AG04449 (cell line): Measurements from ENCODE around the gene ATAT1.

Experiments used
- CTCF ChIA-PET: fragments of 350-600 bp; formaldehyde crosslinking; extraction: SDS; loops from one replicate; lab custom pipeline; 2021; ENCODE audit warnings: antibody characterized with exemption; lab: Yijun Ruan, JAX
- POLR2A ChIA-PET: fragments of 400-600, 350-600 bp; formaldehyde crosslinking; extraction: SDS; loops from one replicate; lab custom pipeline; 2020; ENCODE audit warnings: antibody characterized with exemption, inconsistent platforms; lab: Yijun Ruan, JAX
- DNase-seq: peaks from one replicate; pipeline ENCODE4 v3.0.0-alpha.2; 2010; ENCODE audit warnings: low read depth, low spot score
- H3K4me3 ChIP-seq: 2 replicates; pipeline ENCODE4 v1.5.1; 2011; ENCODE audit warnings: low read depth, mild to moderate bottlenecking, control low read depth, low read length
- TF ChIP-seq, protein P1 (sequence below): IDR thresholded peaks from one replicate; pipeline ENCODE4 v1.5.1; 2011; ENCODE audit warnings: mild to moderate bottlenecking, moderate library complexity, low read length, control low read depth, inconsistent platforms; ENCODE audit not compliant: insufficient read depth; ENCODE audit errors: missing control alignments

ATAT1 gene

DNA sequence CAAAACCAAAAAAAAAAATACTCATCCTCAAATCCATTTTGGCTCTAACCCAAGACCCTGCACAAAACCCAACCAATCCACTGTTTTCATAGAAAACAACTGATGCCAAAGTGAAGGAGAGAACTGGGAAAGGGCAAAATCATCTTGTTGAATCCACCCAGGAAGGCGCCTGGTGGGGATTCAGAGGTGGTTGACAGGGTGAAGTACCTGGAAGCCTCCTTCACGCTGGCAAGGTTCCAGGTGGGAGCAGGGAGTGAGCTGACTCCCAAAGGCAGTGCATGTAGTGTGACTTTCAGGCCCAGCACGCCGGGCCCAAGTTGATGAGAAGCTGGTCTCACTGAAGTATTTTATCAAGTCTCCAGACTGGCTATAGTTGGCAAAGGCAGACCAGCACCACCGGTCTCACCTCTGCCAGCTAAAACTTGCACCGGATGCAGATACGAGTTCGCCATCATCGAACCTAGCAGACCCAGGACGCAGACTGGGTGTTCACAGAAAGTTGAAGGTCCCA lies 26.2 kb upstream of the ATAT1 start:
- no peak for DNase-seq

GRCh38 chr6:30601436-30601814 lies 25.2 kb upstream of the ATAT1 start:
- H3K4me3 ChIP-seq = no peak overlapping the region
- TF ChIP-seq, protein P1, sequence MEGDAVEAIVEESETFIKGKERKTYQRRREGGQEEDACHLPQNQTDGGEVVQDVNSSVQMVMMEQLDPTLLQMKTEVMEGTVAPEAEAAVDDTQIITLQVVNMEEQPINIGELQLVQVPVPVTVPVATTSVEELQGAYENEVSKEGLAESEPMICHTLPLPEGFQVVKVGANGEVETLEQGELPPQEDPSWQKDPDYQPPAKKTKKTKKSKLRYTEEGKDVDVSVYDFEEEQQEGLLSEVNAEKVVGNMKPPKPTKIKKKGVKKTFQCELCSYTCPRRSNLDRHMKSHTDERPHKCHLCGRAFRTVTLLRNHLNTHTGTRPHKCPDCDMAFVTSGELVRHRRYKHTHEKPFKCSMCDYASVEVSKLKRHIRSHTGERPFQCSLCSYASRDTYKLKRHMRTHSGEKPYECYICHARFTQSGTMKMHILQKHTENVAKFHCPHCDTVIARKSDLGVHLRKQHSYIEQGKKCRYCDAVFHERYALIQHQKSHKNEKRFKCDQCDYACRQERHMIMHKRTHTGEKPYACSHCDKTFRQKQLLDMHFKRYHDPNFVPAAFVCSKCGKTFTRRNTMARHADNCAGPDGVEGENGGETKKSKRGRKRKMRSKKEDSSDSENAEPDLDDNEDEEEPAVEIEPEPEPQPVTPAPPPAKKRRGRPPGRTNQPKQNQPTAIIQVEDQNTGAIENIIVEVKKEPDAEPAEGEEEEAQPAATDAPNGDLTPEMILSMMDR = no peak
- CTCF ChIA-PET = interaction anchor here (1.3 to 6.4 kb wide), 3 partner anchors 9 to 61 kb away, joined by 6 to 64 read pairs (median 7); no protein-coding TSS in a partner anchor
- no peak for DNase-seq
- POLR2A ChIA-PET = no interaction called here

More for the DNA sequence above, 26.2 kb upstream of the ATAT1 start:
- no peak overlapping the region for H3K4me3 ChIP-seq
- CTCF ChIA-PET = interaction anchor here (1.0 to 6.4 kb wide), 4 partner anchors 10 to 60 kb away, joined by 3 to 64 read pairs (median 6); no protein-coding TSS in a partner anchor
- TF ChIP-seq, protein P1 = no peak
- POLR2A ChIA-PET = interaction anchor here (1.0 to 1.2 kb wide), 2 partner anchors 10 to 14 kb away, joined by 4 to 5 read pairs; no protein-coding TSS in a partner anchor

GRCh38 chr6:30601815-30602641 lies 24.6 kb upstream of the ATAT1 start:
- ChIA-PET CTCF (no interaction called here), POLR2A (no interaction called here)
- TF ChIP-seq, protein P1 = no peak
- no peak for DNase-seq
- H3K4me3 ChIP-seq = no peak overlapping the region

DNA sequence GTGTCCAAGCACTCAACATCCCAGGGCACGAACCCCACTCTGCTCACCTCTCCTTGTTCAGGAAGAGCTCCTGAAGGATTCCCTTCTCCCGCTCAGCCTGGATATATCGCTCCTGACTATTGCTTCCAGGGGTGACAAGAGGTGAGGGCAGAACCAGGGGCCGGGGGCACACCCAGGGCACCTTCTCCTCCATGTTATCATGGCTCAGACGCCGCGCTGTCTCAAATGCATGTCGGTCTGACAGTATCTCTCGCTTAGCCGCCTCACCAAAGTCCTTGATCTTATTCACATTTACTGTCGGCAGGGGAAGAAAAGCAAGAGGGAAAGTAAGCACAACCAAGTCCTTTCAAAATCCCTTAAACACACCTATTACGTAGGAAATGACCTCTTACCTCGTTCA lies 22.7 kb upstream of the ATAT1 start:
- no peak overlapping the region for H3K4me3 ChIP-seq
- no peak for DNase-seq
- POLR2A ChIA-PET = interaction anchor here (1.0 to 2.8 kb wide), 2 partner anchors 9 to 11 kb away, joined by 4 to 11 read pairs; no protein-coding TSS in a partner anchor
- CTCF ChIA-PET = interaction anchor here (1.8 kb wide), 1 partner anchor 10 kb away, joined by 7 read pairs; no protein-coding TSS in a partner anchor
- TF ChIP-seq, protein P1 = no peak

DNA sequence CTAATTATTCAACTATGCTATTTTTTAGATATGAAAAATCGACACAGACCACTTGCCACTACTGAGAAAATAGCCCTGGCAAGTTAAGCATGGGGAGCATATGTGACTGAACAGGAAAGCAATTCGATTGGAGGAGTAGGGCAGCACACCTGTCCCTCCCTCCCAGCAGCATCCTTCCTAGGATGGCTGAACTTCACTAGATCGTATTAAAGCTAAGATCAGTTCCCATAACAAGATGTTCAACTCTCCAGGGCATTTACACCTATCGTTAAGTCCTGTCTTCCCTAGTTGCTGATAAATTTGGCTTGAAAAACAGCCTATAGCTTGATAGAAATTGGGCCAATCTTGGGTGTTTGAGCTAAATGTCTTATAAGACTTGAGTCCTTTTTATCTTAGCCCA lies 16.6 kb upstream of the ATAT1 start:
- TF ChIP-seq, protein P1 = no peak
- POLR2A ChIA-PET = interaction anchor here (1.0 kb wide), 2 partner anchors 9 to 12 kb away, joined by 3 to 4 read pairs; no protein-coding TSS in a partner anchor
- DNase-seq = no peak
- no peak overlapping the region for H3K4me3 ChIP-seq
- CTCF ChIA-PET = interaction anchor here (1.2 to 1.6 kb wide), 2 partner anchors 9 to 13 kb away, joined by 7 to 13 read pairs; no protein-coding TSS in a partner anchor
